Activated naive CD4-positive, alpha-beta T cell treated with anti-CD3 and anti-CD28 coated beads, Interleukin-2, amount 50 U/mL, for 72 hours (primary cell): ENCODE data around the gene EHD4. TPM values are rescaled to one million over a fixed set of nuclear protein-coding genes. Genes with fewer than 3 reads are reported as not detected.

Experiments used
- ATAC-seq, 2 donors: fragments of 150-1000 bp; cut with Tn5 transposase; 2 replicates each; pipeline ENCODE4 v1.10.0; 2021; ENCODE audit warnings: mild to moderate bottlenecking in 2 of 2, moderate library complexity in 2 of 2
- DNase-seq, 2 donors: peaks; one replicate each; pipeline ENCODE4 v3.0.0; 2021 to 2022; ENCODE audit warnings: low spot score in 2 of 2
- H3K27ac Mint-ChIP-seq, 2 donors: one replicate each; pipeline ENCODE4 v1.8.0; 2022; ENCODE audit warnings: mild to moderate bottlenecking in 2 of 2, mixed read lengths in 2 of 2
- H3K36me3 Mint-ChIP-seq, 2 donors: one replicate each; pipeline ENCODE4 v1.8.0; 2022; ENCODE audit warnings: mixed read lengths in 2 of 2
- H3K9me3 Mint-ChIP-seq, 2 donors: one replicate each; pipeline ENCODE4 v1.8.0; 2022; ENCODE audit warnings: mixed read lengths in 2 of 2
- total RNA-seq, 2 donors: library from RNA; stranded (reverse); gene quantifications; one replicate each; pipeline ENCODE4 v1.2.3, GENCODE V29; 2022

EHD4 gene
- total RNA-seq, 2 donors from 2014 or later: 25.3 to 60.0 TPM

DNA sequence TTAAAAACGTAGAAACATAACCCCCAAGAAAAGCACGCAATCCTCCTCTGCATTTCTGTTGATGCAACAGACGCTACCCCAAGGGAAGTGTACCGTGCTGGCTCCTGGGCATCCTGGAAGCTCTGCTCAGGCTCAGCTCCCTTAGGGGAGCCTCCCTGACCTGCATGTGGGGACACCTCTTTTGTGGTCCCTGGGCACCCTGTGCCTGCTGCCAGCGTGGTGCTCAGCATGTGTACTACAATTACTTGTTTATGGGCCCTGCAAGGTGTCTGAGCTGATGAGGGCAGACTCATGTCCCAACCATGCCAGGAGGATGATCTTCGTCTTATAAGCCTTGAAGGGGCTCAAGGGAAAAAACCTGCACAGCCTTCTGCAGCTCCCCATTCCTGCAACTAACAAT is 18.3 kb downstream of the EHD4 start:
- H3K9me3 Mint-ChIP-seq: no peaks in the 10 kb centered on the region
- DNase-seq (no peak), ATAC-seq (no peak)
- no peak overlapping the region for H3K27ac Mint-ChIP-seq
- H3K36me3 Mint-ChIP-seq: peaks cover 6 to 14% of the 10 kb centered on the region in 2 donors

- Mint-ChIP-seq H3K36me3 (peaks cover 6 to 7% of the 10 kb centered on the region in 2 donors), H3K27ac (no peak overlapping the region), H3K9me3 (no peaks in the 10 kb centered on the region)
- ATAC-seq (no peak), DNase-seq (no peak)
Observed at GRCh38 chr15:41952013-41952563, 20.3 kb downstream of the EHD4 start.

DNA sequence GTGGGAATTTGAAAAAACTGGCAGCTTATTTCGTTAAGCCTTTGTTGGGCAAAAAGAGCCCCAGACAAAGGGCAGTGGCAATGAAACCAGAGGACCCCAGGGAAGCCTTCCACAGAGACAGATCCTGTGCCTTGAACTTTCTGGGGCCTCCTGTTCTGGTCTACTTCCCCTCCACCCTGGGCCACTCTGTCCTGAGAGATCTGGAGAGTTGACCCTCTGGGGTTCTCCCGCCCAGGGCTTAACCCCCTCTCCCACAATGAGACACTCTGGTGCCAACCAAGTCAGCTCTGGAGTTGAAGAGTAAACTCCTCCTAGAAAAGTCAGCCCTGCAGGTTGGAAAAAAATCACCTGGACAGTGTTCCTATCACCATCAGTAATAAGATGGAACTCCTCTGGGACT is 20.8 kb downstream of the EHD4 start:
- Mint-ChIP-seq H3K9me3 (no peaks in the 10 kb centered on the region), H3K36me3 (peaks cover 6 to 7% of the 10 kb centered on the region in 2 donors), H3K27ac (no peak overlapping the region)
- no peak for DNase-seq
- ATAC-seq: no peak

GRCh38 chr15:41950489-41950888 is 21.9 kb downstream of the EHD4 start:
- no peaks in the 10 kb centered on the region for H3K9me3 Mint-ChIP-seq

DNA sequence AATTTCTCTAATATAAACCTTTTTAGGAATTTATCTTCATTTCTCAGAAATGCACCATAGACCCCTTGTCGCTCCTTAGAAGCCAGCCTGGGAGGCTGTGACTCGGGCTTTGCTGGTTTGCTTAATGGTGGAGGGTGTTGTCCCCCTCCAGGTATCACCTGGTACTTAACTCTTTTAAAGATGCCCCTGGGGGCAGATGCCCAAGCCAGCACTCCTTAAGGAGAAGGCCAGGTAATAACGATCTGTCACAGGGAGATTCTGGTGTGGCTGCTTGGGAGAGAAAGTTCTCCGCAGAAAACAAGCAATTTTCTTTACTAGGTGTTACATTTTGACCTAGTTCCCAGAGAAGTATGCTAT is 22.3 kb downstream of the EHD4 start:
- DNase-seq (no peak), ATAC-seq (no peak)
- Mint-ChIP-seq H3K27ac (no peak overlapping the region), H3K36me3 (peaks cover 6 to 7% of the 10 kb centered on the region in 2 donors), H3K9me3 (no peaks in the 10 kb centered on the region)

More at GRCh38 chr15:41950489-41950888, 21.9 kb downstream of the EHD4 start:
- H3K27ac Mint-ChIP-seq: peak overlapping the region in 1 of 2 donors; percentile 60
- no peak for ATAC-seq
- DNase-seq: no peak
- peaks cover 6 to 7% of the 10 kb centered on the region in 2 donors for H3K36me3 Mint-ChIP-seq

DNA sequence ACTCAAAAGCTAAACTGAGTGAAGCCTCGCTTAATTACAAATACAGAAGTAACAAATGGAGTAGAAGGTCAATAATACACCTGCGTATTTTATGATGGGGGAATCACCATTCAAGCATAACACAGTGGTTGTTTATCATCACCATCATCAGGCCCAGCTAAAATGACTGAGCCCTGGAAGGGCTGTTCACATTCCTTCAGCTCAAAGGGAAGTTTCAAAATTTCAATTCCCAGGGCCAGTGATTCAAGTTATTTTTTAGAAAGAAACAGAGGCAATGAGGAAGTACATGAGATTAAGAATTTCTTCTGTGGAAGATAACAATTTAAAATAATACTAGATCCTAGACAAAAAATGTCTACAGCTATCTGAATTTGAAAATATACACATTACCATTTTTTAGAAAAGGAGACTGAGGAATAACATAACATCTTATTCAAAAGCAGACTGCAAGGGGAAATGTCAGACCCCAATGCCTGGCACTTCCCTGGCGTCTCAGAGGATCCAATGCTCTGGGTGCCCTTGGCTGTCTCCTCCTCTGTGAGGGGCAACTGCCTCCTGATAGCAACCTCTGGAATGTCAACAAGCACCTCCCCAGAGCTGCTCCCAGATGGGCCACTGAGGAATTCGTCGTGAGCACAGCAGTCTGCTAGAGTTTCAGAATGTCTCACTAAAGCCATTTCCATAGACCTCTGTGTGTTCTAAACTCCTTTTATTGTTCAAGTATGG is 22.8 kb downstream of the EHD4 start:
- no peak for DNase-seq
- no peak for ATAC-seq
- Mint-ChIP-seq H3K36me3 (peaks cover 6 to 7% of the 10 kb centered on the region in 2 donors), H3K9me3 (no peaks in the 10 kb centered on the region), H3K27ac (no peak overlapping the region)

GRCh38 chr15:41948490-41948889 is 23.9 kb downstream of the EHD4 start:
- Mint-ChIP-seq H3K9me3 (no peaks in the 10 kb centered on the region), H3K36me3 (peaks cover 6 to 7% of the 10 kb centered on the region in 2 donors), H3K27ac (no peak overlapping the region)
- ATAC-seq: no peak
- no peak for DNase-seq

DNA sequence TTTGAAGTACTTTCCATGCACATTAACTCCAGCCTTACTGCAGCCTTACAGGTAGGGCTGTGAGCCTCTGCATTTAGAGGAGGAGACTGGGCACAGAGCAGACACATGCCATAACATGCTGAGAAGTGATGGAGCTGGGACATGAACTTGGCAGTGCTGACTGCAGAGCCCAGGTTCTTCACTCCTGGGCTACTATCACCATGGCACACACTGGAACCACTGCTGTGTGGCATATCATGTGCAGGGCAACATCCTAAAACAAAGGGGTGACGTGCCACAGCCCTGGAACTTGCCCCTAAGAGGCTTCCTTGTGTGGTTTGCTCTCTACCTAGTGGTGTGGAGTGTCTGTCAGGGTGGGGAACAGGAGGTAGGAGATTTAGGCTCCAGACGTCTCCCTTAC is 25.4 kb downstream of the EHD4 start:
- DNase-seq (no peak), ATAC-seq (peak in 1 of 2 donors; percentile 27)
- H3K27ac Mint-ChIP-seq: peak overlapping the region in 1 of 2 donors; percentile 88
- peaks cover under 1 to 11% of the 10 kb centered on the region in 2 donors for H3K36me3 Mint-ChIP-seq
- H3K9me3 Mint-ChIP-seq: no peaks in the 10 kb centered on the region

DNA sequence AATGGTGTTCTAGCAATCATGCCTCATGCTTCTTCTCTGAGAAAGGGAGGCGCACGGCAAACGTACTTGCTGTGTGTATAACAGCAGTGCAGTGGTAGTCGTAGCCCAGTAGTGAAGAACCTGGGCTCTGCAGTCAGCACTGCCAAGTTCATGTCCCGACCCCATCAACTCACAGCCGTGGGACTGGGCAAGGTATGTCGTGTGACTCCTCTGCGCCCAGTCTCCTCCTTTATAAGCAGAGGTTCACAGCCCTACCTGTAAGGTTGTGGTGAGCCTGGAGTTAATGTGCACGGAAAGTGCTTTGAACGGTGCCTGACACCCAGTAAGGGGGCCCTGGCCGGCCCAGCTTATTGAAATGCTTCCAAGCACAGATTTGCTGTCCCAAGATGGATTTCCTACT is 26.6 kb downstream of the EHD4 start:
- peak overlapping the region in 1 of 2 donors; percentile 19 for H3K27ac Mint-ChIP-seq
- DNase-seq (no peak), ATAC-seq (no peak)
- peaks cover 2 to 18% of the 10 kb centered on the region in 2 donors for H3K36me3 Mint-ChIP-seq
- no peaks in the 10 kb centered on the region for H3K9me3 Mint-ChIP-seq

GRCh38 chr15:41945221-41945620 is 27.1 kb downstream of the EHD4 start:
- DNase-seq: no peak
- no peaks in the 10 kb centered on the region for H3K9me3 Mint-ChIP-seq
- H3K27ac Mint-ChIP-seq: peak overlapping the region in 1 of 2 donors; percentile 19
- no peak for ATAC-seq
- peaks cover 7 to 21% of the 10 kb centered on the region in 2 donors for H3K36me3 Mint-ChIP-seq

- Mint-ChIP-seq H3K36me3 (peaks cover 9 to 24% of the 10 kb centered on the region in 2 donors), H3K9me3 (no peaks in the 10 kb centered on the region), H3K27ac (peak overlapping the region in 1 of 2 donors; percentile 20)
- no peak for ATAC-seq
- DNase-seq: no peak
Observed at GRCh38 chr15:41944313-41944940, 27.9 kb downstream of the EHD4 start.

DNA sequence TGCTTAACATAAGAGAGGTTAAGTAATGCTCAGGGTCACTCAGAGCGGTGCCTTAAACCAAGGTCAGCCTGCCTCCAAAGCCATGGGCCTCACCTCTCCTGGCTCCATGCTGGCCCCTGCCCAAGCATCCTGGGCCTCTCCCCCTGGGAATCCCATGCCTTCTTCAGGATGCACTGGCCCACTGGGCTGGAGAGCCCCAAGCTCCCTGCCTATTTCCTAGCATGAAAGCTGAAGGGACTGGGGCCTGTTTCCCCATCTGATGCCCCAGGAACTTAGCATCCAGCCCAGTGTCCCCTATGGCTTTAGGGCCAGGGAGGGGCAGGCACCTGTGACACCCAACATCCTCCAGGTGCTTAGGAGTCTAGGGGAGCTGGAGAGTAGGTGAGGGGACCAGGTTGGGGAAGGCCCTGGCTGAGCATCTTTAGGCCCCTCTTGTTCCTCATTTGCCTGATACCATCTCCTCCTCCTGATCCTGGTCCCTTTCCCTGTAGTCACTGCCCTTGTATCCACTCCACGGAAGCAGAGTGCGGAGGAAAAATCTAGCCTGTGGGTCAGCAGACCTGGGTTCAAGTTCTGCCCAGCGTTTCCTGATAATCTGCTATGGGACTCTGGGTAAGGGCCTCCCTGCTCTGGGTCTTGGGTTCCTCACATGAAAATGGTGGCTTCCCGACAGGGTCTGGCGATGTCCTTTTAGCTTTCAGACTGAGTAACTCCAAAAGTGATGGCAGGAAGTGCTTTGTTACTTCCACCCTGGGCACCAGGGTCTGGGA is 28.6 kb downstream of the EHD4 start:
- Mint-ChIP-seq H3K9me3 (no peaks in the 10 kb centered on the region), H3K36me3 (peaks cover 9 to 24% of the 10 kb centered on the region in 2 donors), H3K27ac (peak overlapping the region; percentile 20 to 79)
- DNase-seq: no peak
- ATAC-seq: no peak

DNA sequence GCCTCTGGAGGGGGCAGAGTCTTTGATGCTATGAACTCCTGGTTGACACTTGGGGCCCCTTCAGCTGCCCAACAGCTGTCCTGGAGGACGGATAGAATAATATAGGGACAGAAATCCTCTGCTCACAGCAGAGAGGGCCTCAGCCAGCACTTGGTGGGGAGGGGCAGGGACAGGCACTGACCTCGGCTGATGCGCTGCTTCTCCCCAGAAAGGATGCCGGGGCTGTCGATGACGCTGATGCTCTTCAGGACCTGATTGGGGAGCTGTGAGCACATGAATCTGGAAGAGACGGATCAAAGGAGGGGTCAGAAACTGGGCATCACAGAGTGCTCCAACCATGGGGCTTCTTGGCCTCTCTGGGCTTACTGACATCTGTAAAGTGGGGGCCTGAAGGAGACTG is 29.5 kb downstream of the EHD4 start:
- no peak for DNase-seq
- no peak for ATAC-seq
- Mint-ChIP-seq H3K27ac (peak overlapping the region; percentile 66 to 70), H3K9me3 (no peaks in the 10 kb centered on the region), H3K36me3 (peaks cover 9 to 24% of the 10 kb centered on the region in 2 donors)

DNA sequence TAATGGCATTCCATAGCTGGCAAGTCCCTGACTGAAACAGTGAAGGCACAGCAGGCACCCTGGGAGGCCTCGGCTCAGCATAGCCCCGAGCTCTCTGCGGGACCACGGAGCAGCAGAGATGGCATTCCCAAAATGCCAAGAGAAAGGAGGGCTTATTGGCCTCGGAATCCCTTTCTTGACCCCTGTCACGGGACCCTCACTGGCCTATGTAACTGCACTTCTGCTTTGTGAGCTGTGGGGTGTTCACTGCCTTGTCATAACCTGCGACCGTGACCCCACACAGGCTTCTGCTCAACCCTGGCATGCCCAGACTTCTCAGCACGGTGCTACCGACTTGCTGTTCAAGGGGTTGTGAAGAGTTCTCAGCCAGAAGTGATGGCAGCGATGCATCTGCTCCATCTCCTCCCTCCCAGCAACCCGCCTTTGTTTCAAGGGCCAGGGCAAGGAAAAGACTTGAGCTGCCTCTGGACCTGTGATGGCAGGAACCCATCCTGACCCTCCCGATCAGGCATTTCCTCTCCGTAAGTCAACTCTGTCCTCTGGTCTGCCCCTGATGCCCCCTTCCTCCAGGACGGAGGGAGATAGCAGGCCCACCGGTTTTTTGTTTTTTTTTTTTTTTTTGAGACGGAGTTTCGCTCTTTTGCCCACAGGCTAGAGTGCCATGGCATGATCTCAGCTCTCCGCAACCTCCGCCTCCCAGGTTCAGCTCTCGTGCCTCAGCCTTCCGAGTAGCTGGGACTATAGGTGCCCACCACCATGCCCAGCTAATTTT is 30.5 kb downstream of the EHD4 start:
- ATAC-seq (no peak), DNase-seq (no peak)
- H3K27ac Mint-ChIP-seq: peak overlapping the region; percentile 69 to 70
- H3K9me3 Mint-ChIP-seq: no peaks in the 10 kb centered on the region
- peaks cover 9 to 24% of the 10 kb centered on the region in 2 donors for H3K36me3 Mint-ChIP-seq

DNA sequence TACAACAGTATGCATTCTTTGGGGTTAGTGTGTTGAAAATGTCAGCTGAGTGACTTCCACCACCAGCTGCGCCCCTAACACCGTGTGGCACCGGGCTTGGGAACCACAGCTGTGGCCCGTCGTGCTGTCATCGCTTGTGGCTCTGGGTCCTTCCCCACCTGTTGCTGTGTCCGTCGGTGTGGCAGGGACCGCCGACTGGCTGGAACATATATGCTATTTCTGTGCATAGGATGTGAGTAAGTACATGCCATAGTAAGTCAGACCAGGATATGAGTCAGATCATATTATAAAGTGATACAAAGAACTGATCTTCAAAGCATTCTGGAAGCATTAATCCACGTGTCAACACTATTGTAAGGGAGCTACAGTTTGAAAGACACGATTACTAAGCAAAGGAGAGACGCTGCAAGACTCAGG is 31.9 kb downstream of the EHD4 start:
- peak; percentile 68 to 75 for DNase-seq
- Mint-ChIP-seq H3K36me3 (peaks cover 9 to 30% of the 10 kb centered on the region in 2 donors), H3K27ac (peak overlapping the region; percentile 86 to 92), H3K9me3 (no peaks in the 10 kb centered on the region)
- ATAC-seq: peak; percentile 70 to 82

DNA sequence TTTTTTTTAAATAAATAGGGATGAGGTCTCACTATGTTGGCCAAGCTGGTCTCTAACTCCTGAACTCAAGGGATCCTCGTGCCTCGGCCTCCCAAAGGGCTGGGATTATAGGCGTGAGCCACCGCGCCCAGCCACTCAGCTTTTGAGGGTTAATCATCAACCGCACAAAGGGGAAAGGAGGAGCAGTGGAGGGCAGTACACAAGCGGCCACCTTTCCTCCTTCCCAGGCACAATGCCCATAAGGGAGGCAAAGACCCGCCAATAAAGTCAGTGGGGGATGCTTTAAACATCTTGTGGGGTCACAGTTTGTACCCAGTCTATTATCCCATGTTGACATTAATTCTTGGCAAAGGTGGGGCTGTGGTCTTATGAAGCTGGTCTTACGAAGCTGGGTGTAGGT is 32.4 kb downstream of the EHD4 start:
- H3K36me3 Mint-ChIP-seq: peaks cover 9 to 30% of the 10 kb centered on the region in 2 donors

More for the DNA sequence above, 32.4 kb downstream of the EHD4 start:
- H3K9me3 Mint-ChIP-seq: no peaks in the 10 kb centered on the region
- no peak for DNase-seq
- peak overlapping the region; percentile 86 to 92 for H3K27ac Mint-ChIP-seq
- no peak for ATAC-seq
